HepG2 (cell line): ENCODE data around the gene SERTAD2. TPM values are rescaled to one million over a fixed set of nuclear protein-coding genes. Genes with fewer than 3 reads are reported as not detected.
A peak's percentile ranks its signal among the peaks of the same experiment; 100 is the strongest.

Experiments
- ATM ChIP-seq: fragments of 450-650 bp; IDR thresholded peaks from 2 replicates; pipeline ENCODE4 v1.7.1; 2017; ENCODE audit warnings: mild to moderate bottlenecking, borderline replicate concordance
- BRD4 ChIP-seq: sonication (generic); formaldehyde crosslinking; IDR thresholded peaks from 2 replicates; pipeline ENCODE4 v1.4.0; 2020; ENCODE audit warnings: missing genetic modification reagents
- CHCHD3 ChIP-seq: sonication (generic); formaldehyde crosslinking; IDR thresholded peaks from 2 replicates; pipeline ENCODE4 v1.8.0; 2022; ENCODE audit warnings: mild to moderate bottlenecking, missing genetic modification reagents, moderate library complexity
- ETV6 ChIP-seq: sonication (generic); formaldehyde crosslinking; conservative IDR thresholded peaks from 2 replicates; pipeline ENCODE4 v1.4.0; 2020; ENCODE audit warnings: missing genetic modification reagents
- FLYWCH1 ChIP-seq: sonication (generic); formaldehyde crosslinking; IDR thresholded peaks from 2 replicates; pipeline ENCODE4 v1.8.1; 2023; ENCODE audit warnings: mild to moderate bottlenecking, missing genetic modification reagents
- MTA1 ChIP-seq: sonication (generic); formaldehyde crosslinking; IDR thresholded peaks from 2 replicates; pipeline ENCODE4 v1.4.0; 2020; ENCODE audit warnings: missing genetic modification reagents, mild to moderate bottlenecking, borderline replicate concordance
- NCOA1 ChIP-seq: sonication (generic); formaldehyde crosslinking; IDR thresholded peaks from 2 replicates; pipeline ENCODE4 v1.9.0; 2021; ENCODE audit warnings: missing genetic modification reagents
- NRL ChIP-seq: sonication (generic); formaldehyde crosslinking; IDR thresholded peaks from 2 replicates; pipeline ENCODE4 v1.5.0; 2020; ENCODE audit warnings: missing genetic modification reagents, mild to moderate bottlenecking, moderate library complexity, borderline replicate concordance
- REL ChIP-seq: sonication (generic); formaldehyde crosslinking; conservative IDR thresholded peaks from 2 replicates; pipeline ENCODE4 v1.8.0; 2022; ENCODE audit warnings: mild to moderate bottlenecking, missing genetic modification reagents, moderate library complexity
- RXRA ChIP-seq: sonication (generic); formaldehyde crosslinking; IDR thresholded peaks from 2 replicates; pipeline ENCODE4 v1.5.1; 2020; ENCODE audit warnings: missing genetic modification reagents
- ZGPAT ChIP-seq: IDR thresholded peaks from 2 replicates; pipeline ENCODE4 v1.6.1; 2016; ENCODE audit warnings: mild to moderate bottlenecking
- ZNF260 ChIP-seq: sonication (generic); formaldehyde crosslinking; IDR thresholded peaks from 2 replicates; pipeline ENCODE4 v1.4.0; 2020; ENCODE audit warnings: missing genetic modification reagents, low read depth, mild to moderate bottlenecking, borderline replicate concordance
- ZNF296 ChIP-seq: sonication (generic); formaldehyde crosslinking; conservative IDR thresholded peaks from 2 replicates; pipeline ENCODE4 v1.5.0; 2020; ENCODE audit warnings: mild to moderate bottlenecking, missing genetic modification reagents
- ZNF556 ChIP-seq: sonication (generic); formaldehyde crosslinking; IDR thresholded peaks from 2 replicates; pipeline ENCODE4 v1.4.0; 2020; ENCODE audit warnings: mild to moderate bottlenecking, missing genetic modification reagents, borderline replicate concordance
- ZNF589 ChIP-seq: sonication (generic); formaldehyde crosslinking; conservative IDR thresholded peaks from 2 replicates; pipeline ENCODE4 v1.8.0; 2022; ENCODE audit warnings: mild to moderate bottlenecking, moderate library complexity, missing genetic modification reagents
- ZNF616 ChIP-seq: sonication (generic); formaldehyde crosslinking; IDR thresholded peaks from 2 replicates; pipeline ENCODE4 v1.5.0; 2020; ENCODE audit warnings: low read depth, mild to moderate bottlenecking, missing genetic modification reagents
- ZNF761 ChIP-seq: sonication (generic); formaldehyde crosslinking; conservative IDR thresholded peaks from 2 replicates; pipeline ENCODE4 v1.4.0; 2020; ENCODE audit warnings: mild to moderate bottlenecking, missing genetic modification reagents
- polyA plus RNA-seq, 8 experiments: library from polyadenylated mRNA; depleted of rRNA in 3 of 8; stranded (reverse) in 7 of 8; unstranded in 1 of 8; fragments of >200 nt; fragmentation: Illumina TruSeq in 4 of 8; extraction: Trizol in 4 of 8; gene quantifications; 2 replicates each; pipeline versions ENCODE4 v1.2.1 to v1.2.3, GENCODE V29; 2011 to 2016; ENCODE audit warnings: low read depth in 4 of 8, missing spikeins in 1 of 8, mixed read lengths in 1 of 8; ENCODE audit not compliant: insufficient read depth in 1 of 8
- total RNA-seq, 5 experiments: library from RNA; depleted of rRNA; stranded (reverse); fragments of >200 nt; fragmentation: Illumina TruSeq; extraction: Trizol; gene quantifications; 2 replicates each; pipeline ENCODE4 v1.2.3, GENCODE V29; 2016; ENCODE audit warnings: low read depth in 1 of 5
- TF ChIP-seq, protein P1 (sequence below): sonication (generic); formaldehyde crosslinking; IDR thresholded peaks from 2 replicates; pipeline ENCODE4 v1.5.0; 2020; ENCODE audit warnings: mild to moderate bottlenecking, missing genetic modification reagents, borderline replicate concordance
- TF ChIP-seq, protein P2 (sequence below): sonication (generic); formaldehyde crosslinking; IDR thresholded peaks from 2 replicates; pipeline ENCODE4 v1.4.0; 2020; ENCODE audit warnings: mild to moderate bottlenecking, missing genetic modification reagents
- TF ChIP-seq, protein P3 (sequence below): sonication (generic); formaldehyde crosslinking; IDR thresholded peaks from 2 replicates; pipeline ENCODE4 v1.5.1; 2020; ENCODE audit warnings: missing genetic modification reagents, mild to moderate bottlenecking, borderline replicate concordance

SERTAD2 gene
- total and polyA plus RNA-seq, 2 of the 13 experiments (the other 11 are each of a cell fraction or from before 2014, with no cell fraction given) = 6.7 to 22.6 TPM

DNA sequence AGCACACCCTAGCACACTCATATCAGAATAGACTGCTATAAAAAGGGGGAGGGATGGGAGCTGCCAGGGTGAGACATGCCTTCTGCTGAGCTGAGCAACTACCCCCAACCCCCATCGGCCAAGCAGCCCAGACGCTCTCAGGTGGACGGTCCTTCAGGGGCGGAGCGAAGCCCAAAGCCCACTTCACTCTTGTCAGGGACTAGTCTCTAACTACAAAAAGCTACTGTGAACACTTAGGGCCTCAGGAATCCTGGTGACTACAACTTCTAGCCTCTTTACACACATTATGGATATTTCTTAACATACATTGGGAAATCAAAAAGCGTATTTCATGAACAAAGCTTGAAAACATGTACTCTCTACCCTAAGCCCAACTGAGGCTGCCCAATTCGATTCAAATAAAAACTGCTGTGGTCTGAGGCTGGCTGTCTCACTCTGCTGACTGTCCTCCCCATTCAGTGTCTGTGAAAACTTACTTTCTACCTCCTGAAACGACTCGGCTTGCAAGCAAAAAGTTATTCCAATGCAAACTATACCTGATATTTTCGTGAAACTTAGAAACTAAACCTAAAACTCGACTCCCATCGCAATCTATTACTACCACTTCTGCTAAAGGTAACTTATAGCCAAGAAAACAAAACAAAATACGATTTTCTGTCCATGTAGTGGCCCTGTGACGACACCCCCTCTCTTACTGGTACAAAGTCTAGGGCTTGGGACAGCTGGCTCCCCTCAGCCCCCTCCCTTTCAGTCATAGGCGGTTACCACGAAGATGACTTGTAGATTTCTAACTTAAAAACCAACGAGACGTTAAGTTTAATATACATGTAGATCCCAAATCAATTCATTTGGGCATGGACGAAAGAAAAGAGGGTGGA lies 1.2 kb downstream of the SERTAD2 start (continued):
- TF ChIP-seq, protein P1, sequence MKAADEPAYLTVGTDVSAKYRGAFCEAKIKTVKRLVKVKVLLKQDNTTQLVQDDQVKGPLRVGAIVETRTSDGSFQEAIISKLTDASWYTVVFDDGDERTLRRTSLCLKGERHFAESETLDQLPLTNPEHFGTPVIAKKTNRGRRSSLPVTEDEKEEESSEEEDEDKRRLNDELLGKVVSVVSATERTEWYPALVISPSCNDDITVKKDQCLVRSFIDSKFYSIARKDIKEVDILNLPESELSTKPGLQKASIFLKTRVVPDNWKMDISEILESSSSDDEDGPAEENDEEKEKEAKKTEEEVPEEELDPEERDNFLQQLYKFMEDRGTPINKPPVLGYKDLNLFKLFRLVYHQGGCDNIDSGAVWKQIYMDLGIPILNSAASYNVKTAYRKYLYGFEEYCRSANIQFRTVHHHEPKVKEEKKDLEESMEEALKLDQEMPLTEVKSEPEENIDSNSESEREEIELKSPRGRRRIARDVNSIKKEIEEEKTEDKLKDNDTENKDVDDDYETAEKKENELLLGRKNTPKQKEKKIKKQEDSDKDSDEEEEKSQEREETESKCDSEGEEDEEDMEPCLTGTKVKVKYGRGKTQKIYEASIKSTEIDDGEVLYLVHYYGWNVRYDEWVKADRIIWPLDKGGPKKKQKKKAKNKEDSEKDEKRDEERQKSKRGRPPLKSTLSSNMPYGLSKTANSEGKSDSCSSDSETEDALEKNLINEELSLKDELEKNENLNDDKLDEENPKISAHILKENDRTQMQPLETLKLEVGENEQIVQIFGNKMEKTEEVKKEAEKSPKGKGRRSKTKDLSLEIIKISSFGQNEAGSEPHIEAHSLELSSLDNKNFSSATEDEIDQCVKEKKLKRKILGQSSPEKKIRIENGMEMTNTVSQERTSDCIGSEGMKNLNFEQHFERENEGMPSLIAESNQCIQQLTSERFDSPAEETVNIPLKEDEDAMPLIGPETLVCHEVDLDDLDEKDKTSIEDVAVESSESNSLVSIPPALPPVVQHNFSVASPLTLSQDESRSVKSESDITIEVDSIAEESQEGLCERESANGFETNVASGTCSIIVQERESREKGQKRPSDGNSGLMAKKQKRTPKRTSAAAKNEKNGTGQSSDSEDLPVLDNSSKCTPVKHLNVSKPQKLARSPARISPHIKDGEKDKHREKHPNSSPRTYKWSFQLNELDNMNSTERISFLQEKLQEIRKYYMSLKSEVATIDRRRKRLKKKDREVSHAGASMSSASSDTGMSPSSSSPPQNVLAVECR (CRISPR knock-in tag) = 0 out of 2 replicates have a peak, but pooled peaks have one; percentile 2
- TF ChIP-seq ATM = no peak
- TF ChIP-seq RXRA (CRISPR knock-in tag) = no peak
- TF ChIP-seq NRL (CRISPR knock-in tag) = no peak
- TF ChIP-seq ETV6 = no peak
- TF ChIP-seq ZGPAT (CRISPR knock-in tag) = peak; percentile 39
- no peak for TF ChIP-seq ZNF616
- TF ChIP-seq, protein P2, sequence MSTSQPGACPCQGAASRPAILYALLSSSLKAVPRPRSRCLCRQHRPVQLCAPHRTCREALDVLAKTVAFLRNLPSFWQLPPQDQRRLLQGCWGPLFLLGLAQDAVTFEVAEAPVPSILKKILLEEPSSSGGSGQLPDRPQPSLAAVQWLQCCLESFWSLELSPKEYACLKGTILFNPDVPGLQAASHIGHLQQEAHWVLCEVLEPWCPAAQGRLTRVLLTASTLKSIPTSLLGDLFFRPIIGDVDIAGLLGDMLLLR (CRISPR knock-in tag) = no peak
- no peak for TF ChIP-seq ZNF589
- TF ChIP-seq ZNF296 (CRISPR knock-in tag) = peak; percentile 50; the same call in 1 of the 2 replicates
- TF ChIP-seq ZNF260 (CRISPR knock-in tag) = no peak
- no peak for TF ChIP-seq ZNF556 (CRISPR knock-in tag)
- no peak for TF ChIP-seq CHCHD3 (CRISPR knock-in tag)
- TF ChIP-seq NCOA1 (CRISPR knock-in tag) = no peak
- no peak for TF ChIP-seq BRD4 (CRISPR knock-in tag)
- TF ChIP-seq, protein P3, sequence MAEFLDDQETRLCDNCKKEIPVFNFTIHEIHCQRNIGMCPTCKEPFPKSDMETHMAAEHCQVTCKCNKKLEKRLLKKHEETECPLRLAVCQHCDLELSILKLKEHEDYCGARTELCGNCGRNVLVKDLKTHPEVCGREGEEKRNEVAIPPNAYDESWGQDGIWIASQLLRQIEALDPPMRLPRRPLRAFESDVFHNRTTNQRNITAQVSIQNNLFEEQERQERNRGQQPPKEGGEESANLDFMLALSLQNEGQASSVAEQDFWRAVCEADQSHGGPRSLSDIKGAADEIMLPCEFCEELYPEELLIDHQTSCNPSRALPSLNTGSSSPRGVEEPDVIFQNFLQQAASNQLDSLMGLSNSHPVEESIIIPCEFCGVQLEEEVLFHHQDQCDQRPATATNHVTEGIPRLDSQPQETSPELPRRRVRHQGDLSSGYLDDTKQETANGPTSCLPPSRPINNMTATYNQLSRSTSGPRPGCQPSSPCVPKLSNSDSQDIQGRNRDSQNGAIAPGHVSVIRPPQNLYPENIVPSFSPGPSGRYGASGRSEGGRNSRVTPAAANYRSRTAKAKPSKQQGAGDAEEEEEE (CRISPR knock-in tag) = no peak
- TF ChIP-seq ZNF761 = no peak
- TF ChIP-seq REL (CRISPR knock-in tag) = no peak
- no peak for TF ChIP-seq MTA1 (CRISPR knock-in tag)
- no peak for TF ChIP-seq FLYWCH1
